ENCODE data around the gene ORC3. TPM values are rescaled to one million over a fixed set of nuclear protein-coding genes. Genes with fewer than 3 reads are reported as not detected.
A peak's percentile ranks its signal among the peaks of the same experiment; 100 is the strongest.

ORC3 gene
- total and polyA plus RNA-seq, 4 experiments from 2014 or later, result 30.4 to 41.9 (median 34.2) TPM

DNA sequence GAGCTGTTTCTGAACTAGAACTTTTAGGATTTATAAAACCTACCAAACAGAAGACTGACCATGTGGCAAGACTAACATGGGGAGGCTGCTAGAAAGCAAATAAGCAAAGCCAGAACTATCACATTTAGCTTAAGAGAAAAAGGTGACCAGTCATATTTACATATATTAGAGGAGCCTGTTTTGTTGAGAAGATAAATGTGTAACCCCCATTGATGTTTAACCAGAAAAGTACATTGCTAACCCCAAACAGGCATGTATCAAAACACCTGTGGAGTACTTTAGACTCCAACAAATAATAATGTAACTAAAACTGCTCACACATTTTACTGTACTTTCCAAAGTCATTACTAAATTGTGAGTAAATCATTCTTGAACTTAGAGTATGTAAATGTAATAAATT, 77.1 kb downstream of the ORC3 start:
- no peaks in the 10 kb centered on the region for H3K27me3 ChIP-seq (ENCODE audit: insufficient read depth, low read length)
- H3K27me3 Mint-ChIP-seq, result no peaks in the 10 kb centered on the region
- H3K27ac ChIP-seq (ENCODE audit: low read depth, low read length), result no peak overlapping the region
- CTCF ChIA-PET (ENCODE audit: partially characterized antibody), result no interaction called here
- peaks cover 31 to 37% of the 10 kb centered on the region in 2 donors for H3K36me3 Mint-ChIP-seq
- H3K27ac Mint-ChIP-seq, result no peak overlapping the region
- H3K4me1 ChIP-seq (ENCODE audit: insufficient read depth, low read length), result peaks cover 7% of the 10 kb centered on the region
- no peak overlapping the region for H3K4me3 Mint-ChIP-seq
- H3K4me3 ChIP-seq (ENCODE audit: low read length in 2 of 2), result no peak overlapping the region
- peaks cover 9 to 21% (median 13%) of the 10 kb centered on the region in 4 donors for H3K4me1 Mint-ChIP-seq
- H3K9me3 Mint-ChIP-seq, result no peaks in the 10 kb centered on the region
- H3K9me3 ChIP-seq (ENCODE audit: control insufficient read depth in 1 of 2, low read length in 2 of 2), result no peaks in the 10 kb centered on the region
- POLR2A ChIA-PET (ENCODE audit: partially characterized antibody), result interaction anchor here (1.0 kb wide), 1 partner anchor 78 kb away, joined by 3 read pairs; the partner anchor contains the start of genes ORC3 and RARS2
- H3K36me3 ChIP-seq (ENCODE audit: insufficient read depth, low read length), result peaks cover 3% of the 10 kb centered on the region
- no peak for DNase-seq
- intact Hi-C loops (cut with micrococcal nuclease), result no loop called here

DNA sequence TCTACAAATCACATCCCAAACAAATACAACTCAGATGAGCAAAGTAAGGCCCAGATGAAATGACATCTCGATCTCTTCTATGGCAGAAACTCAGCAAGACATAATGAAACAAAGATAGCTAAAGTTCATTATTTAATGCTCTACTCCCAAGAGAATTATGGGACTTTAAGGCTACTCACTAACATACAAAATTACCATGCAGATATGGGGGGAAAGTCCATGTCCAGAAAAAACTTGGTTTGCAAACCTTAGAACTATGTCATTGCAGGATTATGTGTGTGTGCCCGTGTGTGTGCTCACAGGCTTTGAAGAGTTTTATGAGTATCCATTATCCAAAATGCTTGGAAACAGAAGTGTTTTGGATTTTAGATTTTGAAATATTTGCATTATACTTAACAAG, 78.1 kb downstream of the ORC3 start:
- no peaks in the 10 kb centered on the region for H3K9me3 Mint-ChIP-seq
- Histone ChIP-seq H3K36me3 (ENCODE audit: insufficient read depth, low read length) (peaks cover 3% of the 10 kb centered on the region), H3K4me3 (ENCODE audit: low read length in 2 of 2) (no peak overlapping the region), H3K27ac (ENCODE audit: low read depth, low read length) (no peak overlapping the region), H3K9me3 (ENCODE audit: control insufficient read depth in 1 of 2, low read length in 2 of 2) (no peaks in the 10 kb centered on the region), H3K27me3 (ENCODE audit: insufficient read depth, low read length) (no peaks in the 10 kb centered on the region), H3K4me1 (ENCODE audit: insufficient read depth, low read length) (peaks cover 7% of the 10 kb centered on the region)
- ChIA-PET POLR2A (ENCODE audit: partially characterized antibody) (interaction anchor here (1.0 to 1.2 kb wide), 2 partner anchors 34 to 79 kb away, joined by 3 to 6 read pairs; partner anchors contain the start of genes AKIRIN2, ORC3 and RARS2), CTCF (ENCODE audit: partially characterized antibody) (interaction anchor here (0.8 kb wide), 1 partner anchor 1116 kb away, joined by 3 read pairs; no protein-coding TSS in a partner anchor)
- peaks cover 30 to 45% of the 10 kb centered on the region in 2 donors for H3K36me3 Mint-ChIP-seq
- DNase-seq, result no peak
- intact Hi-C loops (cut with micrococcal nuclease), result no loop called here
- H3K4me3 Mint-ChIP-seq, result no peak overlapping the region
- H3K27ac Mint-ChIP-seq, result no peak overlapping the region
- H3K27me3 Mint-ChIP-seq, result no peaks in the 10 kb centered on the region
- peaks cover 9 to 21% (median 14%) of the 10 kb centered on the region in 4 donors for H3K4me1 Mint-ChIP-seq

DNA sequence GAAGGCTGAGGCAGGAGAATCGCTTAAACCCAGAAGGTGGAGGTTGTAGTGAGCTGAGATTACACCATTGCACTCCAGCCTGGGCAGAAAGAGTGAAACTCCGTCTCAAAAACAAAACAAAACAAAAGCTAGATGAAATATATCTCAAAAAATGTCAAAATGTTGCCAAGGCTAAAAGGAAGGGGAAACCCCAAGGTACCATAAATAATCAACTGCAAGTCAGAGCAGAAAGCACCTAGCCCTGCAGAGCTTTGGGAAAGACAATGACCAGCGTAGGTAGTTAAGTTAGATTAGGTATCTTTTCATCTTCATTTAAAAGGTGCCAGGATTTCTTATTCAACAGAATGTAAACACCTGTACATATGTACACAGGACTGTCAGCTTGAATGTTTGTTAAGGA, 79.1 kb downstream of the ORC3 start:
- H3K27me3 Mint-ChIP-seq, result no peaks in the 10 kb centered on the region
- CTCF ChIA-PET (ENCODE audit: partially characterized antibody), result interaction anchor here (1.1 kb wide), 1 partner anchor 13 kb away, joined by 3 read pairs; no protein-coding TSS in a partner anchor
- Histone ChIP-seq H3K27ac (ENCODE audit: low read depth, low read length) (no peak overlapping the region), H3K4me1 (ENCODE audit: insufficient read depth, low read length) (peaks cover 7% of the 10 kb centered on the region), H3K9me3 (ENCODE audit: control insufficient read depth in 1 of 2, low read length in 2 of 2) (no peaks in the 10 kb centered on the region), H3K36me3 (ENCODE audit: insufficient read depth, low read length) (no peaks in the 10 kb centered on the region), H3K27me3 (ENCODE audit: insufficient read depth, low read length) (no peaks in the 10 kb centered on the region), H3K4me3 (ENCODE audit: low read length in 2 of 2) (no peak overlapping the region)
- POLR2A ChIA-PET (ENCODE audit: partially characterized antibody), result interaction anchor here (1.2 to 1.4 kb wide), 3 partner anchors 13 to 69 kb away, joined by 4 to 6 read pairs (median 4); partner anchors contain the start of gene AKIRIN2
- no peak for DNase-seq
- H3K27ac Mint-ChIP-seq, result no peak overlapping the region
- H3K36me3 Mint-ChIP-seq, result peaks cover 20 to 42% of the 10 kb centered on the region in 2 donors
- intact Hi-C loops (cut with micrococcal nuclease), result no loop called here
- peaks cover 9 to 21% (median 14%) of the 10 kb centered on the region in 4 donors for H3K4me1 Mint-ChIP-seq
- H3K9me3 Mint-ChIP-seq, result no peaks in the 10 kb centered on the region
- H3K4me3 Mint-ChIP-seq, result no peak overlapping the region

DNA sequence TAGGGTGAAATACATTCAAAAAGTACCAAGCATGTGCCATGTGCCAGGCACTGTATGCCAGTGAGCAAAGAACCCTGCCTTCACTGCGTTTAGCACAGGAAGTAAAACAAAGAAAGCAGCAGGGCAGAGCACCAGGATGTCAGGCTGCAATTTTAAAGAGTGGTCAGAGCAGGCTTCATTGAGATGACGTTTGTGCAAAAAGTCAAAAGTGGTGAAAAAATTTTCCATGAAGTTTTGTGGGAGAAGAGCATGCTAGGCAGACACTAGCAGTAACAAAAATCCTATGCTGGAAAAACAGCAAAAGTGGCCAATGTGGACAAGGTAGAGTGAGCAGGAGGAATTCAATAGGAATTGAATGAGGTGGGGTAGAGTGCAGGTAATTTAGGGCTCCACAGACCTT, 80.8 kb downstream of the ORC3 start:
- ChIA-PET POLR2A (ENCODE audit: partially characterized antibody) (interaction anchor here (0.7 kb wide), 1 partner anchor 17 kb away, joined by 3 read pairs; no protein-coding TSS in a partner anchor), CTCF (ENCODE audit: partially characterized antibody) (interaction anchor here (1.0 kb wide), 1 partner anchor 12 kb away, joined by 3 read pairs; no protein-coding TSS in a partner anchor)
- H3K27ac ChIP-seq (ENCODE audit: low read depth, low read length), result no peak overlapping the region
- Mint-ChIP-seq H3K27me3 (no peaks in the 10 kb centered on the region), H3K4me1 (peaks cover 9 to 21% (median 14%) of the 10 kb centered on the region in 4 donors), H3K36me3 (peaks cover 34 to 52% of the 10 kb centered on the region in 2 donors), H3K9me3 (no peaks in the 10 kb centered on the region), H3K27ac (peak overlapping the region; percentile 1 to 82 (median 58)), H3K4me3 (no peak overlapping the region)
- H3K4me1 ChIP-seq (ENCODE audit: insufficient read depth, low read length), result peaks cover 7% of the 10 kb centered on the region
- H3K4me3 ChIP-seq (ENCODE audit: low read length in 2 of 2), result no peak overlapping the region
- intact Hi-C loops (cut with micrococcal nuclease), result no loop called here
- DNase-seq, result no peak
- peaks cover 8% of the 10 kb centered on the region for H3K36me3 ChIP-seq (ENCODE audit: insufficient read depth, low read length)
- no peaks in the 10 kb centered on the region for H3K9me3 ChIP-seq (ENCODE audit: control insufficient read depth in 1 of 2, low read length in 2 of 2)
- H3K27me3 ChIP-seq (ENCODE audit: insufficient read depth, low read length), result no peaks in the 10 kb centered on the region

DNA sequence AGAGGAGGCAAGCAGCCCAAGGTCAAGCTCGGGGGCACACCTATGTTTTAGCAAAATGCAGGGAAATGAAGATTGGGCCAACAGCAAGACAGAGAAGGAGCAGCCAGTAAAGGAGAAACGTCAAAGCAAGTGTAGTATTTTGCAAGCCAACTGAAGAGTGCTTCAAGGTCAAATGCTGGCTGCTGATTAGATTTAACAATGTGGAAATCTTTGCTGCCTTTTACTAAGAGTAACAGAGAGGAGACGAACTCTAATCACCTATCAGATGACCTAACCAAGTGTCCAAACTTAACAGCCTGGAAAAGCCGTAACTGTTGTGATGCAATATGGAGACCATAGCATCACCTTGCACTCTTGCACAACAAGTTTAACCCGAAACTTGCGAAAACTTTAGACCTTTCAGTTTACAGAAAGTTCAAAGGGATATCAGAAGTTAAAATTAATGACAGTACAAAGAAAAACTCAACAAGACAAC, 81.7 kb downstream of the ORC3 start:
- intact Hi-C loops (cut with micrococcal nuclease), result no loop called here
- H3K9me3 Mint-ChIP-seq, result no peaks in the 10 kb centered on the region
- POLR2A ChIA-PET (ENCODE audit: partially characterized antibody), result interaction anchor here (0.8 kb wide), 1 partner anchor 31 kb away, joined by 3 read pairs; no protein-coding TSS in a partner anchor
- H3K27ac ChIP-seq (ENCODE audit: low read depth, low read length), result no peak overlapping the region
- no peak overlapping the region for H3K4me3 ChIP-seq (ENCODE audit: low read length in 2 of 2)
- H3K27ac Mint-ChIP-seq, result peak overlapping the region in 4 of 7 donors; percentile 18 to 67 (median 52)
- no peaks in the 10 kb centered on the region for H3K27me3 ChIP-seq (ENCODE audit: insufficient read depth, low read length)
- peaks cover 9 to 21% (median 14%) of the 10 kb centered on the region in 4 donors for H3K4me1 Mint-ChIP-seq
- H3K36me3 Mint-ChIP-seq, result peaks cover 36 to 56% of the 10 kb centered on the region in 2 donors
- H3K4me3 Mint-ChIP-seq, result no peak overlapping the region
- peaks cover 8% of the 10 kb centered on the region for H3K36me3 ChIP-seq (ENCODE audit: insufficient read depth, low read length)
- CTCF ChIA-PET (ENCODE audit: partially characterized antibody), result interaction anchor here (0.9 kb wide), 1 partner anchor 10 kb away, joined by 3 read pairs; no protein-coding TSS in a partner anchor
- H3K4me1 ChIP-seq (ENCODE audit: insufficient read depth, low read length), result peaks cover 7% of the 10 kb centered on the region
- H3K27me3 Mint-ChIP-seq, result no peaks in the 10 kb centered on the region
- no peaks in the 10 kb centered on the region for H3K9me3 ChIP-seq (ENCODE audit: control insufficient read depth in 1 of 2, low read length in 2 of 2)
- DNase-seq, result no peak

DNA sequence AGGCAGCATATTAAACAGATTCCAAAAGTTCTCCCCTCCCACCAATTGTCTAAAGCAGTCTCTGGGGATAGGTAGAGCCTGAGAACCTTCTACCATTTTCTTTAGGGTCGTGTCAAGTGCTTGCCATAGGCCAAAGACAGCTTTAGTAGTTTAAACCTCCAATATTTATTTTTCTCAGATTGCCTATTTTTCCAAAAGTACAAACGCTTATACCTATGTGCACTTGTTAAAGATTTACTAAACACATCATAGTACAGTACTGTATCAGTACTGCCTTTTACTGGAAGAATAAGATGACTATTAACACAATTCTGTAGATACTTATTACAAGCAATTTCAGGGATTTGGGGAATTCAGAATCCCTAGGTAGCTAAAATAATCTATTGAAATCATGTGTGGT, 82.7 kb downstream of the ORC3 start:
- H3K27ac ChIP-seq (ENCODE audit: low read depth, low read length), result no peak overlapping the region
- no peaks in the 10 kb centered on the region for H3K9me3 Mint-ChIP-seq
- CTCF ChIA-PET (ENCODE audit: partially characterized antibody), result interaction anchor here (0.6 kb wide), 1 partner anchor 18 kb away, joined by 3 read pairs; no protein-coding TSS in a partner anchor

DNA sequence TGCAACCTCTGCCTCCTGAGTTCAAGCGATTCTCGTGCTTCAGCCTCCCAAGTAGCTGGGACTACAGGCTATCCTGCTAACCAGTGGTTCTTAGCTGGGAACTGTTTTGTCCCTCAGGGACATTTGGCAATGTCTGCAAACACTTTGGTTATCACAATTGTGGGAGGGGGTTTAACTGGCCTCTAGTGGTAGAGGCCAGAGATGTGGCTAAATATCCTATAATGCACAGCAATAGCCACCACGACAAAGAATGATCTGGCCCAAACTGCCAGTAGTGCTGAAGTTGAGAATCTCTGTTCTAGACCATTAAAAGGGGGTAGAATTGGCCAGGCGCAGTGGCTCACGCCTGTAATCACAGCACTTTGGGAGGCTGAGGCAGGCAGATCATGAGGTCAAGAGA, 83.3 kb downstream of the ORC3 start:
- POLR2A ChIA-PET (ENCODE audit: partially characterized antibody), result no interaction called here
- H3K4me1 Mint-ChIP-seq, result peaks cover 16 to 28% (median 22%) of the 10 kb centered on the region in 4 donors
- H3K4me3 Mint-ChIP-seq, result no peak overlapping the region
- Histone ChIP-seq H3K4me1 (ENCODE audit: insufficient read depth, low read length) (peaks cover 14% of the 10 kb centered on the region), H3K4me3 (ENCODE audit: low read length in 2 of 2) (no peak overlapping the region), H3K27ac (ENCODE audit: low read depth, low read length) (no peak overlapping the region), H3K27me3 (ENCODE audit: insufficient read depth, low read length) (no peaks in the 10 kb centered on the region), H3K36me3 (ENCODE audit: insufficient read depth, low read length) (peaks cover 17% of the 10 kb centered on the region), H3K9me3 (ENCODE audit: control insufficient read depth in 1 of 2, low read length in 2 of 2) (no peaks in the 10 kb centered on the region)
- no peaks in the 10 kb centered on the region for H3K9me3 Mint-ChIP-seq
- H3K27me3 Mint-ChIP-seq, result no peaks in the 10 kb centered on the region
- peak overlapping the region in 2 of 7 donors; percentile 37 to 65 for H3K27ac Mint-ChIP-seq
- H3K36me3 Mint-ChIP-seq, result peaks cover 37 to 58% of the 10 kb centered on the region in 2 donors
- intact Hi-C loops (cut with micrococcal nuclease), result no loop called here
- no peak for DNase-seq
- CTCF ChIA-PET (ENCODE audit: partially characterized antibody), result interaction anchor here (1.7 kb wide), 1 partner anchor 10 kb away, joined by 5 read pairs; no protein-coding TSS in a partner anchor

More for the DNA sequence above, 82.7 kb downstream of the ORC3 start:
- Histone ChIP-seq H3K4me1 (ENCODE audit: insufficient read depth, low read length) (peaks cover 10% of the 10 kb centered on the region), H3K4me3 (ENCODE audit: low read length in 2 of 2) (no peak overlapping the region), H3K36me3 (ENCODE audit: insufficient read depth, low read length) (peaks cover 12% of the 10 kb centered on the region), H3K27me3 (ENCODE audit: insufficient read depth, low read length) (no peaks in the 10 kb centered on the region), H3K9me3 (ENCODE audit: control insufficient read depth in 1 of 2, low read length in 2 of 2) (no peaks in the 10 kb centered on the region)
- H3K4me1 Mint-ChIP-seq, result peaks cover 12 to 23% (median 18%) of the 10 kb centered on the region in 4 donors
- H3K27me3 Mint-ChIP-seq, result no peaks in the 10 kb centered on the region
- POLR2A ChIA-PET (ENCODE audit: partially characterized antibody), result interaction anchor here (0.8 kb wide), 1 partner anchor 30 kb away, joined by 3 read pairs; no protein-coding TSS in a partner anchor
- intact Hi-C loops (cut with micrococcal nuclease), result no loop called here
- H3K4me3 Mint-ChIP-seq, result no peak overlapping the region
- DNase-seq, result no peak
- peak overlapping the region in 1 of 7 donors; percentile 29 for H3K27ac Mint-ChIP-seq
- peaks cover 37 to 55% of the 10 kb centered on the region in 2 donors for H3K36me3 Mint-ChIP-seq

Measured in CD4-positive, alpha-beta memory T cell (primary cell).